Stimulated activated CD4-positive, alpha-beta T cell treated with anti-CD3 and anti-CD28 coated beads, Interleukin-4, amount 100 ng/mL, for 24 hours (primary cell): ENCODE data around the gene SCARB2.
A peak's percentile ranks its signal among the peaks of the same experiment; 100 is the strongest.

Experiments
- DNase-seq: peaks from one replicate; pipeline ENCODE4 v3.0.0-alpha.2; 2020

SCARB2 gene

GRCh38 chr4:76197971-76198410, 15.6 kb downstream of the SCARB2 start:
- peak; percentile 25 for DNase-seq

GRCh38 chr4:76197031-76197743, 16.4 kb downstream of the SCARB2 start:
- DNase-seq, result no peak

GRCh38 chr4:76196376-76196775, 17.2 kb downstream of the SCARB2 start:
- no peak for DNase-seq

GRCh38 chr4:76195326-76195725, 18.3 kb downstream of the SCARB2 start:
- DNase-seq, result no peak

DNA sequence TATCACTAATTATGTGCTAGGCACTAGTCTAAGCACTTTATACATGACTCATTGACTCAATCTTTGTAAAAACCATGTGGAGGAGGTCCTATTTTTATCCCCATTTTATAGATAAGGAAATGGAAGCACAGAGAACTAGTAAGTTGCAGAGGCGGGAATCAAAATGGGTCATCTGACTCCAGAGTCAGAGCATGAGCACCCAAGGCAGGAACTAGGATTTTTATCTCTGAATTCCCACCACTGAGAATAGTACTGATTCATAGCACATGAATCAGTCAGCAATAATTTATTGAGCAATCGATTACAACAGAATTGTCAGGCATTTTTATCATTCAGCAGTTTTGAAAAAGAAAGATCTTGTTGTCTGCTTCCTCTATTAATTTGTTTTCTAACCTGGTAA, 19.3 kb downstream of the SCARB2 start:
- DNase-seq, result no peak

DNA sequence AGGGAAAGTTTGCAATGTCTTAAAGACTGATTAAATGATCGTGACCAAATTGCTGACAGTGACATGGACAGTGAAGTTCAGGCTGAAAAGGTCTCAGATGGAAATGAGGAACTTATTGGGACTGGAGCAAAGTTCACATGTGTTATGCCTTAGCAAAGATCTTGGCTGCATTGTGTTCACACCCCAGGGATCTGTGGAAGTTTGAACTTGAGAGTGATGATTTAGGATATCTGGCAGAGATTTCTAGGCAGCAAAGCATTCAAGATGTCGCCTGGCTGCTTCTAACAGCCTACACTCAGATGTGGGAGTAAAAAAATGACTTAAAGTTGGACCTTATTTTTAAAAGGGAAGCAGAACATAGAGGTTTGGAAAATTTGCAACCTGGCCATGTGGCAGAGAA, 21.4 kb downstream of the SCARB2 start:
- DNase-seq, result no peak

DNA sequence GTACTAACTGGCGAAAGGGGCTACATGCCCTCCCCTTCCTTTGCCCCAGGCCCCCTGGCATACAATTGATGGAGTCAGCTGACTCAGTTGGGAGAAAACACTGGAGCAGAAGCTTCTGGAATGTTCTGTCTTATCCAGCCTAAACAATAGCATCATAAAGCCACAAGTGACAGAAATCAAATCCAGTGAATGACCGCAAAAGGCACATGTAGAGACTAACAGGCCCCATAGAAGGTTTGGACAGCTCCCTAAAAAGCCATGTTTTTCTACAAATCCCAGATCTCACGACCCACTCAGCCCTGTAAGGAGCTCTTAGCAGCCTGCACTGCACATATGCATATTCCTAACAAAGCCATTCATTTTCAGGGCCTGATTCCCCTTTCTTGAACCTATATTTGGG, 25.1 kb downstream of the SCARB2 start:
- no peak for DNase-seq

GRCh38 chr4:76188149-76188548, 25.5 kb downstream of the SCARB2 start:
- DNase-seq, result no peak

- DNase-seq, result no peak
These were observed 26.5 kb downstream of the SCARB2 start for GRCh38 chr4:76187152-76187551.

DNA sequence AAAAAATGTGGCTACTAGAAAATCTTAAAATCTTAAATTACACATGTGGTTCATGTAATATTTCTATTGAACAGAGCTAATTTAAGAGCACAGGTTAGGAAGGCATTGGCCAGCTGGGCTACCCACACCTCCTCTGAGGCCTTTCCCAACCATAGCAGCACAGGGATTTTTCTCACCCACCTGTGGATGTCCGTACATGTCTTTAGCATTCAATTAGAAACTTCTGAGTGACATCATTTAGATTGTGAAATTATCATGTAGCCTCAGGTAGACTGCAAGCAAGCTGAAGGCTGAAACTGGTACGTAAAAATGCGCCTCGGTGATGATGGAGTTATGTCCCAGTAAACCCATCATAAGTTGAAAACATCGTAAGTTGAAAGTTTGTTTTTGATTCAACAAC, 31.2 kb downstream of the SCARB2 start:
- no peak for DNase-seq

- DNase-seq, result peak; percentile 86
These were observed 34.0 kb downstream of the SCARB2 start for GRCh38 chr4:76179398-76180318.

GRCh38 chr4:76178296-76178695, 35.3 kb downstream of the SCARB2 start:
- DNase-seq, result no peak

DNA sequence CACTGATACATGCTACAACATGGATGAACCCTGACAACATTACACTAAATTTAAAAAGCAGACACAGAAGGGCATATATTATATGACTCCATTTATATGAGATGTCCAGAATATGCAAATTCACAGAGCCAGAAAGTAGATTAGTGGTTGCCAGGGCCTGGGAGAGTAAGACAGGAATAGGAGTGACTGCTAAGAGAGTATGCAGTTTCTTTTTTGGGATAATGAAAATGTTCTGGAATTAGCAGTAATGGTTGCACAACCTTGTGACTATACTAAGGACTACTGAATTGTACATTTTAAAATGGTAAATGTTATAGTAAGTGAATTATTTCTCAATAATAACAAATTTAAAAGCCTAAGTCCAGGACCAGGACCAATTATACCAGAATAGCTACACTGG, 35.9 kb downstream of the SCARB2 start:
- DNase-seq, result no peak

- no peak for DNase-seq
These were observed 38.3 kb downstream of the SCARB2 start for GRCh38 chr4:76175336-76175735.

DNA sequence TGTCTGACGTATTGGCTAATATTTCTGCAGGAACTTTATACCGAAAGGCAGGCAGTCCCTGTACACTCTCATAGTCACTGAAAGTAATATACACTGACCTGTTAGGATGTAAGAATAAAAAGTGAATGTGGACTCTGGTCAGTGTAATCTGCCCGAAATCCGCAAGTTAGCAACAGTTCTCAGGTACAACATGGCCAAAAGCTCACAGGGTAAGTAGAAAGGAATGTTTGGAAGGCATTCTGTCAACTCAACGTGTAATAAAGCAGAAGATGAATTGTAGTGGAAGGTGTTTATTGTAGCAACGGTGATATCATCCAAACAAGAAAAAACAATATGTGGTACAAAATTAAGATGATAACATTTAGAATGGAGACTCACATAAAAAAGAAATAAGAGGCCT, 39.4 kb downstream of the SCARB2 start:
- no peak for DNase-seq

- DNase-seq, result no peak
These were observed 44.9 kb downstream of the SCARB2 start for GRCh38 chr4:76168688-76169087.

DNA sequence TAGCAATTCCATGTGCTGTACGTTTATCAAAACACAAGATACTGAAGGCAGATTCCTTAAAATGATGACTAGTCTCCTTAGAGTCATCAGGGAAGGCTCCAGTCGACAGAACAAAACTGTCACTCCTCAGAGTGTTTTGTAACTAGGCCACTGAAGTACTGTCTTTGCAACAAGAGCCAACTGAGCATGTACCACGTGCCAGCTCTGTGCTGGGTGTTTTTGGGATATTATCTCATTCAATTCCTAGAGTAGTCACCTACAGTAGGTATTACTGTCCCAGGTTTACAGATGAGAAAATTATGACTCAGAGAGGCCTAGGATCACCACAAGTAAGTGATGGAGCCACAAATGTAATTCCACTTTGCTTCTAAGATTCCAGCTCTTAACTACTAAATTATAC, 47.1 kb downstream of the SCARB2 start:
- no peak for DNase-seq

GRCh38 chr4:76160355-76160754, 53.3 kb downstream of the SCARB2 start:
- DNase-seq, result no peak

DNA sequence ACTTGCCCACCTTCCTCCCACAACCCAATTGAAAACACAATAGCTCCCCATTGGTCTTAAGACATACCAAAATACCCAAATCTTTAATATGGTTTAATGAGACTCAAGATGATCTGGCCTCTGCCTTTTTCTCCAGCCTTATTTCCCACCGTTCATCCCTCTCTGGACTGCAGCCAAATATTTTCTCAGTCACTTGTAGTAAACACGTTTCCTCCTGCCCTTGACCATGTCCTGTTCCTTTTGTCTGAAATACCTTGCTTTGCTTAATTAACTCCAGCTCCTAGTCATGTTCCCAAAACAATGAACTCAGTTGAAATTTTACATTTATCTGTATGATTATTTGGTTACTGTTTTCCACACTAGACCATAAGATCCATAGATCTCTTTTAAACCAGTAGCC, 57.0 kb downstream of the SCARB2 start:
- no peak for DNase-seq

- no peak for DNase-seq
These were observed 57.6 kb downstream of the SCARB2 start for GRCh38 chr4:76155979-76156378.

DNA sequence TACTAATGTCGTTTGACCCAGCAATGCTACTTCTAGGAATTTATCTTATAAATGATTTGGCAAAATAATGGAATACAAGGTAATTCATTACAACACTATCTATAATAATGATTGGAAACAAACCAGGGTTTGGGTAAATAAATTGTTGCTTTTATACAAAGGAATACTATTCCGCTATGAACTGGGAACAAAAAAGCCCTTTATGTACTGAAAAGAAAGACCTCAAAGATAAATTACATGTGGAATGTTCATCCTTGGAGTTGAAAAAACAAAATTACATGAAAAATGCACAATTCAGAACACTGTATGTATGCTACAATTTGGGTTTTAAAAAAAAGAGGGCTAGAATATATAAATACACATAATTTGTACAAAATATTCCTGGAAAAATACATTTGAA, 60.3 kb downstream of the SCARB2 start:
- no peak for DNase-seq

DNA sequence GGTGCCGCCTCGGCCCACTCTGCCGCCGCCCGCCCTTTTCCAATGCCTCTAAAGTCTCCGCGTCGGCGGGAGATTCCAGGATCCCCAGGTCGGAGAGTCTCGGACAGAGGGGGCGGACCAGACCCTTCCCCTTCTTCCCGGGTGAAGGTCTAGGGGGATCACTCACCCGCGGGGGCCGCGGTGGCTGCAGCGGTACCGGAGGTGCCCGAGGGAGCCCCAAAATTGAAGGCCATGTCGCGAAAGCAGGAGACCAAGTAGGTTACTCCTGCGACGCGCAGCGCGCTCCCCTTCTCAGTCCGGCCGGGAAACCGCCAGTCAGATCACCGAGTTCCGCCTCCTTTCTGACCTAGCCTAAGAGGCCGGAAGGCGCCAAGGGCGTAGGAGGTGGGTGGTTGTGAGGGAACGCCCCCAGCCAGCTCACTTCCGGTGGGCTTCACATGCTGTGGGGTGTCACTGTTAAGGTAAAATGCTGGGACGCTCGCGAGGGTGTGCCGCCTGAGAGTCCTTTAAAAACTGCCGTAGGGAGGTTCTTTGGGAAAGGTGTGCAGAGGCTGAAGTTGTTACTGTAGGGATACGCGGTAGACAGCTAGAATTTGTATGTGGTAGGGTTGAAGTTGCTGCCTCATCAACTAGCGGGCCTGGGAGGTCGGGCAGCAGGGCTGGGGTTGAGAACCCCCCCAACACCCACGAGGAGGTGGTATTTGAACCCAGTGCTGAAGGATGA, 65.3 kb downstream of the SCARB2 start, which contains the start of gene NUP54:
NUP54 (minus strand) TSS at position 256 of the 724 bp plus-strand sequence; CDS start at position 233, 23 bp downstream.
- DNase-seq, result peak; percentile 97

DNA sequence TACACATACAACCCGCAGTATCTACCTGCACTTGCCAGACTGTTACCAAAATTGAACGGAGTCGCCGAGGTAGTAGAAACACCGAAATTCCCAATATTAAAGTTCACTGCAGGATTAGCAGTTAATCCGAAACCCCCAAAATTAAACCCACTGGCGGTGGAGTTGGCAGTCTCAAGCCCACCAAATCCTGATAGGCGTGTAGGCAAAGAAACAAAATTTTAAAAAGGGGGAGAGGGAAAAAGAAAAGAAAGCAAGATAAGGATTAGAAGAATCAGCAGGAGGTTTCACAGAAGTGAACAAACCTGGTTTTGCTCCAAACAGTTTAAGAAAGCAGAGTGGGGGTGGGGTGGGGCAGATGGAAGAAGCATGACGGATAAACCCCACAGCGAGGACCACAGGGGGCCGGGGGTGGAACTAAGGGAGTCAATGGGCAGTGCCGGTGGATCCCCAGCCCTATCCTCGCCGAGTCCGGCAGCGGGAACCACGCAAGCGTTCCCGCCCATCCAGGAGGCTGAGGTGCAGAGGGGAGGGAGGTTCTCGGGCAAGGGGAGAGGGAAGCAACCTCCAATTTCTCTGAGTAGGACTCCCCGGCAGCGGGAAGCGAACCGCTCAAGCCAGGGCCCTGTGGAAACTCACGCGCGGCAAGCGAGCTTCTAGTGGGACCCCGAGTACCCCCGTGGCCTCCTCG, 66.0 kb downstream of the SCARB2 start:
- DNase-seq, result peak; percentile 48
